GDM1 (cell line): ENCODE measurements around the gene TMEM117.
"Not testable (repeated sequence)": the region's sequence is repeated elsewhere in the genome, so short reads cannot be mapped to it uniquely, and the experiment has no call there.

Experiments used
- DNase-seq: peaks from one replicate; lab custom pipeline; 2025; lab: John Stamatoyannopoulos, UW

Gene TMEM117

GRCh38 chr12:43841253-43841652 is 5.4 kb downstream of the TMEM117 start:
- DNase-seq: no peak

- DNase-seq: no peak
Observed at GRCh38 chr12:43842259-43842658, 6.4 kb downstream of the TMEM117 start.

GRCh38 chr12:43847425-43848225 is 11.7 kb downstream of the TMEM117 start:
- not testable (repeated sequence) for DNase-seq

GRCh38 chr12:43848226-43848507 is 12.3 kb downstream of the TMEM117 start:
- DNase-seq: no peak

- DNase-seq: no peak
Observed at GRCh38 chr12:43848786-43849185, 12.9 kb downstream of the TMEM117 start.

- no peak for DNase-seq
Observed at GRCh38 chr12:43852744-43853143, 16.9 kb downstream of the TMEM117 start.

GRCh38 chr12:43856972-43857371 is 21.1 kb downstream of the TMEM117 start:
- DNase-seq: no peak

GRCh38 chr12:43858096-43858495 is 22.2 kb downstream of the TMEM117 start:
- no peak for DNase-seq

- DNase-seq: no peak
Observed at GRCh38 chr12:43858991-43859390, 23.1 kb downstream of the TMEM117 start.

GRCh38 chr12:43861015-43861839 is 25.3 kb downstream of the TMEM117 start:
- DNase-seq: no peak

- DNase-seq: no peak
Observed at GRCh38 chr12:43861840-43862150, 25.9 kb downstream of the TMEM117 start.

- no peak for DNase-seq
Observed at GRCh38 chr12:43863770-43864366, 28.0 kb downstream of the TMEM117 start.

- DNase-seq: not testable (repeated sequence)
Observed at GRCh38 chr12:43864557-43864956, 28.7 kb downstream of the TMEM117 start.

- no peak for DNase-seq
Observed at GRCh38 chr12:43869184-43869583, 33.3 kb downstream of the TMEM117 start.

GRCh38 chr12:43869765-43870164 is 33.9 kb downstream of the TMEM117 start:
- DNase-seq: not testable (repeated sequence)

GRCh38 chr12:43871258-43871657 is 35.4 kb downstream of the TMEM117 start:
- DNase-seq: not testable (repeated sequence)

GRCh38 chr12:43872396-43872795 is 36.5 kb downstream of the TMEM117 start:
- DNase-seq: no peak

GRCh38 chr12:43878050-43878449 is 42.2 kb downstream of the TMEM117 start:
- DNase-seq: no peak

GRCh38 chr12:43880547-43880946 is 44.7 kb downstream of the TMEM117 start:
- no peak for DNase-seq

- DNase-seq: peak; percentile 49
Observed at GRCh38 chr12:43882578-43883178, 46.8 kb downstream of the TMEM117 start.

GRCh38 chr12:43883311-43883710 is 47.4 kb downstream of the TMEM117 start:
- no peak for DNase-seq

- no peak for DNase-seq
Observed at GRCh38 chr12:43883748-43884147, 47.9 kb downstream of the TMEM117 start.
